Measurements from ENCODE around the gene PARD3. TPM values are rescaled to one million over a fixed set of nuclear protein-coding genes. Genes with fewer than 3 reads are reported as not detected.

PARD3 gene
- total RNA-seq, 1 donor from 2014 or later = 35.4 TPM

DNA sequence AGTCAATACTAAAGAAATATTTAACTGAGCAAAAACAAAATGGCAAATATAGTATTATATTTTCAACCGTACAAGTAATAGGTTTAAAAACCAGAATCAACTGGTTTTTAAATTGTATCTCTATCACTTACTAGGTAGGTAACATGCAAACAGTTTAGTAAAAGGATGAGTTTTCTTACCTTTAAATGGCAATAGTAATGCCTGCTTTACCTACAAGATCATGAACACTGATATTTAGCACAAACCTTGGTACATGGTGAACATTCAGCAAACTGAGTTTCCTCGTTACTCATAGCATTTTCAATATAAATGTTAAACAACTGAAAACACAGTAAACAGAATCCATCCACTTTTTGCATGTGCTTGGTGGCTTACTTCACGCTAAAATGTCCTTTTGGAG is 389.1 kb downstream of the PARD3 start:
- no peaks in the 10 kb centered on the region for H3K27me3 Mint-ChIP-seq (ENCODE audit: low read depth, unreplicated experiment)
- H3K27ac Mint-ChIP-seq (ENCODE audit: unreplicated experiment) = no peak overlapping the region
- peaks cover 5% of the 10 kb centered on the region for H3K9me3 Mint-ChIP-seq (ENCODE audit: unreplicated experiment)
- Histone ChIP-seq H3K9ac (ENCODE audit: low read length) (no peak overlapping the region), H3K79me2 (ENCODE audit: insufficient read depth, low read length) (no peaks in the 10 kb centered on the region), H3K27me3 (ENCODE audit: insufficient read depth, low read length) (no peaks in the 10 kb centered on the region), H3K36me3 (ENCODE audit: insufficient read depth, low read length) (no peaks in the 10 kb centered on the region), H4K20me1 (ENCODE audit: insufficient read depth, low read length) (no peaks in the 10 kb centered on the region), H2AFZ (ENCODE audit: low read depth, low read length) (no peak overlapping the region), H3K9me3 (ENCODE audit: insufficient read depth, low read depth, low read length) (no peaks in the 10 kb centered on the region), H3K27ac (ENCODE audit: low read depth, low read length) (no peak overlapping the region), H3K4me1 (ENCODE audit: insufficient read depth, low read length) (no peaks in the 10 kb centered on the region), H3K4me3 (ENCODE audit: insufficient read depth, low read depth, low read length) (no peak overlapping the region), H3K4me2 (ENCODE audit: low read length) (no peak overlapping the region)
- FAIRE-seq = no peak
- peaks cover 16% of the 10 kb centered on the region for H3K4me1 Mint-ChIP-seq (ENCODE audit: low read depth, unreplicated experiment)
- H3K36me3 Mint-ChIP-seq (ENCODE audit: low read depth, unreplicated experiment) = peaks cover 2% of the 10 kb centered on the region
- H3K4me3 Mint-ChIP-seq (ENCODE audit: unreplicated experiment) = no peak overlapping the region
- TF ChIP-seq EZH2 (IDR thresholded peaks at IDR 0.05; ENCODE audit: insufficient read depth, low read length) = no peak
- TF ChIP-seq, protein P1, sequence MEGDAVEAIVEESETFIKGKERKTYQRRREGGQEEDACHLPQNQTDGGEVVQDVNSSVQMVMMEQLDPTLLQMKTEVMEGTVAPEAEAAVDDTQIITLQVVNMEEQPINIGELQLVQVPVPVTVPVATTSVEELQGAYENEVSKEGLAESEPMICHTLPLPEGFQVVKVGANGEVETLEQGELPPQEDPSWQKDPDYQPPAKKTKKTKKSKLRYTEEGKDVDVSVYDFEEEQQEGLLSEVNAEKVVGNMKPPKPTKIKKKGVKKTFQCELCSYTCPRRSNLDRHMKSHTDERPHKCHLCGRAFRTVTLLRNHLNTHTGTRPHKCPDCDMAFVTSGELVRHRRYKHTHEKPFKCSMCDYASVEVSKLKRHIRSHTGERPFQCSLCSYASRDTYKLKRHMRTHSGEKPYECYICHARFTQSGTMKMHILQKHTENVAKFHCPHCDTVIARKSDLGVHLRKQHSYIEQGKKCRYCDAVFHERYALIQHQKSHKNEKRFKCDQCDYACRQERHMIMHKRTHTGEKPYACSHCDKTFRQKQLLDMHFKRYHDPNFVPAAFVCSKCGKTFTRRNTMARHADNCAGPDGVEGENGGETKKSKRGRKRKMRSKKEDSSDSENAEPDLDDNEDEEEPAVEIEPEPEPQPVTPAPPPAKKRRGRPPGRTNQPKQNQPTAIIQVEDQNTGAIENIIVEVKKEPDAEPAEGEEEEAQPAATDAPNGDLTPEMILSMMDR (IDR thresholded peaks at IDR 0.05; ENCODE audit: insufficient read depth, low read depth, low read length) = no peak
- DNase-seq (ENCODE audit: low read depth) = no peak

DNA sequence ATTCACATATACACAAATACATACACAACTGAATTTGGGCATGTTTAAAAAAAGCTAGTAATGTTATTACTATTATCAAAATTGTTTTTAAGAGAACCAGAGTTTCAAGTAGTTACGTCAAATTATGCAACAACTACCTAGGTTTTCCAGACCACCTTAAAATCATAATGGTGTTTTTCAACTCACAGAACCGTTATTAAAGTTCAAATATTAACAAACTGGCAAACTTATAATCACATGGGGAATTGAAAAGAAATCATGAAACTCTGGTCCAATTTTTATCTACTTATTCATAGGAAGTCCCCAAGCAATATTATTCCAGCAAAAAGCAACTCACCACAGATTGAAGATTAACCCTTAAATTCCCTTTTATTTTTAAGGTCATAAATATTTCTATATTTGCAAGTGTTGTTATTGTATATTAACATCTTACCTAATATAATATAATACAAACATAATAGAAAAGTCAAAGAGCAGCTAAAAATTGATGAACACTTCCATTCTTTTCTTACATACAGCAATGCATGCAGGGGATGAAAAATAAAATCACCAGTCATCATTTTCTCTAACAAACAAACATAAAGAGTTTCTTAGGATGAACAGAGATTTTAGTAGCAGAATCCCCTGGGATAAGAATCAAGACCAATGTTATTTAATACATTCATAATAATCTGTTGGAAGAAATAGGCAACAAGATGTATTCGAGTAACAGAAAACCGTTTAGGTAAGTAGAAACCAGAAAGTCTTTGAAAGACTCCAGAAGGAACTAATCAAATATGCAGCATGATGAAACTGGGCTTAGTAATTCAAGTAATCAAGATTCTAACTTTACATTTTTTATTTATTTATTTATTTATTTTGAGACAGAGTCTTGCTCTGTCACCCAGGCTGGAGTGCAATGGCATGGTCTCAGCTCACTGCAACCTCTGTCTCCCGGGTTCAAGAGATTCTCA is 391.1 kb downstream of the PARD3 start:
- Histone ChIP-seq H3K36me3 (ENCODE audit: insufficient read depth, low read length) (no peaks in the 10 kb centered on the region), H3K4me2 (ENCODE audit: low read length) (no peak overlapping the region), H3K4me1 (ENCODE audit: insufficient read depth, low read length) (no peaks in the 10 kb centered on the region), H3K79me2 (ENCODE audit: insufficient read depth, low read length) (no peaks in the 10 kb centered on the region), H3K9me3 (ENCODE audit: insufficient read depth, low read depth, low read length) (no peaks in the 10 kb centered on the region), H4K20me1 (ENCODE audit: insufficient read depth, low read length) (no peaks in the 10 kb centered on the region), H3K27me3 (ENCODE audit: insufficient read depth, low read length) (no peaks in the 10 kb centered on the region), H3K9ac (ENCODE audit: low read length) (no peak overlapping the region), H3K27ac (ENCODE audit: low read depth, low read length) (no peak overlapping the region), H2AFZ (ENCODE audit: low read depth, low read length) (no peak overlapping the region), H3K4me3 (ENCODE audit: insufficient read depth, low read depth, low read length) (no peak overlapping the region)
- Mint-ChIP-seq H3K4me1 (ENCODE audit: low read depth, unreplicated experiment) (peaks cover 16% of the 10 kb centered on the region), H3K27ac (ENCODE audit: unreplicated experiment) (no peak overlapping the region), H3K9me3 (ENCODE audit: unreplicated experiment) (peaks cover 5% of the 10 kb centered on the region), H3K4me3 (ENCODE audit: unreplicated experiment) (no peak overlapping the region), H3K36me3 (ENCODE audit: low read depth, unreplicated experiment) (peaks cover 2% of the 10 kb centered on the region), H3K27me3 (ENCODE audit: low read depth, unreplicated experiment) (no peaks in the 10 kb centered on the region)
- DNase-seq (ENCODE audit: low read depth) (no peak), FAIRE-seq (no peak)
- TF ChIP-seq EZH2 (IDR thresholded peaks at IDR 0.05; ENCODE audit: insufficient read depth, low read length) = no peak

DNA sequence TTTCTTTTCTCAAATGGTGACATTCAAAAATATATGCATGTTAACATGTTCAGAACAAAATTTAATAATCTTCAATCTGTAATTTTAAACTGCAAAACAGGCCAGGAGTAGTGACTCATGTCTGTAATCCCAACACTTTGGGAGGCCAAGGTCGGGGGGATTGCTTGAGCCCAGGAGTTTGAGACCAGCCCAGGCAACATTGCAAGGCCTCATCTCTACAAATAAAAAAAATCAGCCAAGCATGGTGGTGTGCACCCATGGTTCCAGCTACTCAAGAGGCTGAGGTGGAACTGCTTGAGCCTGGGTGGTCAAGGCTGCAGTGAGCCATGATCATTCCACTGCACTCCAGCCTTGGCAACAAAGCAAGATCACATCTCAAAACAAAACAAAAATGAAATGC is 394.3 kb downstream of the PARD3 start:
- H3K36me3 Mint-ChIP-seq (ENCODE audit: low read depth, unreplicated experiment) = no peaks in the 10 kb centered on the region
- Histone ChIP-seq H3K36me3 (ENCODE audit: insufficient read depth, low read length) (no peaks in the 10 kb centered on the region), H3K4me1 (ENCODE audit: insufficient read depth, low read length) (no peaks in the 10 kb centered on the region), H2AFZ (ENCODE audit: low read depth, low read length) (no peak overlapping the region), H3K27ac (ENCODE audit: low read depth, low read length) (no peak overlapping the region), H3K4me3 (ENCODE audit: insufficient read depth, low read depth, low read length) (no peak overlapping the region), H3K9ac (ENCODE audit: low read length) (no peak overlapping the region), H4K20me1 (ENCODE audit: insufficient read depth, low read length) (peaks cover 3% of the 10 kb centered on the region), H3K9me3 (ENCODE audit: insufficient read depth, low read depth, low read length) (no peaks in the 10 kb centered on the region), H3K4me2 (ENCODE audit: low read length) (no peak overlapping the region), H3K27me3 (ENCODE audit: insufficient read depth, low read length) (no peaks in the 10 kb centered on the region), H3K79me2 (ENCODE audit: insufficient read depth, low read length) (no peaks in the 10 kb centered on the region)
- FAIRE-seq (no peak), DNase-seq (ENCODE audit: low read depth) (no peak)
- no peaks in the 10 kb centered on the region for H3K9me3 Mint-ChIP-seq (ENCODE audit: unreplicated experiment)
- peaks cover 11% of the 10 kb centered on the region for H3K4me1 Mint-ChIP-seq (ENCODE audit: low read depth, unreplicated experiment)
- H3K27ac Mint-ChIP-seq (ENCODE audit: unreplicated experiment) = no peak overlapping the region
- H3K27me3 Mint-ChIP-seq (ENCODE audit: low read depth, unreplicated experiment) = no peaks in the 10 kb centered on the region
- H3K4me3 Mint-ChIP-seq (ENCODE audit: unreplicated experiment) = no peak overlapping the region
- TF ChIP-seq EZH2 (IDR thresholded peaks at IDR 0.05; ENCODE audit: insufficient read depth, low read length) = no peak
- TF ChIP-seq, protein P1 (IDR thresholded peaks at IDR 0.05; ENCODE audit: insufficient read depth, low read depth, low read length) = no peak

All from astrocyte (in vitro differentiated cells and primary cell).